HG02885 (cell line): ENCODE data around the gene PRLH.
"Not testable (repeated sequence)": the region's sequence is repeated elsewhere in the genome, so short reads cannot be mapped to it uniquely, and the experiment has no call there.

Source experiments
- ATAC-seq: cut with Tn5 transposase; IDR thresholded peaks from one replicate; pipeline ENCODE4 v1.9.1; 2021; ENCODE audit warnings: mild to moderate bottlenecking; ENCODE audit not compliant: unreplicated experiment, poor library complexity

PRLH gene

DNA sequence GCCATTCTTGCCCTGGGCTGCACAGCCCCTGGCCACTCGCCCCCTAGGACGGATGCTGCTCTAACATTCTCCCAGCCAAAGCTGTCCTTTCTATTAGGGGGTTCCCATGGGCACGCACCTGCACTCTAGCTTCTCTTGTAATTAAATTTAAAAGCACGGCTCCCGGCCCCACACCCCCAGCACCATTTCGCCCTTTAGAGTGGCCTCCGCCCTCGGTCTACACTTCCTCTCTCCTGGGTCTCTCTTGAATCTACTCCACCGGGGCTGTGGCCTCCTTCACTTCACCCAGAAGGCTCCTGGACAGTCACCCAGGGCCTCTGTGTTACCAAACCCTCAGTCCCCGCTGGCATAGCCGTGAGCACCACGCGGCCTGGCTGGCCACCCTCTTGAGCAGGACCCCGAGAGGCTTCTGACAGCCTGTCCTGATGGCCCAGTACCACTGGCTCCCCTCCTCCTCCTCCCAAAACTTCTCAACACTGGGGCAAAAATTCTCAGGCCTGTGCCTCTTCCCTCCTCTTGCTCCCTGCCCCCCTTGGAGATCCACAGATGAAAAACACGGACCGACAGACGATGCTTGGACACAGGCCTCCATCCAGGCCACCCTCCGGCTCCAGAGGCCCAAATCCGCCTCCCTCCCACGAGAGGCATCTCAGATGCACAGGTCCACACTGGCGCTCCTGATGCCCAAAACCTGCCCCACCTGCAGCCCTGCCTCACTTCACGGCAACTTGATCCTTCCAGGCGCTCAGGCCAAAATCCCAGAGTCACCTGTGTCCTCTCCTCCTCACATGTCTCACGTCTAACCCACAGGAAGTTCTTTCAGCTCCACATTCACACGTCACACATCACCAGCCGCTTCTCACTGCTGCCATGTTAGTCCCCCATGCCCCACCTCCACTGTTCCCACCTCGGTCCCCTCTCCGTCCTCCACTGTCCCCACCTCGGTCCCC, 31.1 kb downstream of the PRLH start:
- no peak for ATAC-seq

DNA sequence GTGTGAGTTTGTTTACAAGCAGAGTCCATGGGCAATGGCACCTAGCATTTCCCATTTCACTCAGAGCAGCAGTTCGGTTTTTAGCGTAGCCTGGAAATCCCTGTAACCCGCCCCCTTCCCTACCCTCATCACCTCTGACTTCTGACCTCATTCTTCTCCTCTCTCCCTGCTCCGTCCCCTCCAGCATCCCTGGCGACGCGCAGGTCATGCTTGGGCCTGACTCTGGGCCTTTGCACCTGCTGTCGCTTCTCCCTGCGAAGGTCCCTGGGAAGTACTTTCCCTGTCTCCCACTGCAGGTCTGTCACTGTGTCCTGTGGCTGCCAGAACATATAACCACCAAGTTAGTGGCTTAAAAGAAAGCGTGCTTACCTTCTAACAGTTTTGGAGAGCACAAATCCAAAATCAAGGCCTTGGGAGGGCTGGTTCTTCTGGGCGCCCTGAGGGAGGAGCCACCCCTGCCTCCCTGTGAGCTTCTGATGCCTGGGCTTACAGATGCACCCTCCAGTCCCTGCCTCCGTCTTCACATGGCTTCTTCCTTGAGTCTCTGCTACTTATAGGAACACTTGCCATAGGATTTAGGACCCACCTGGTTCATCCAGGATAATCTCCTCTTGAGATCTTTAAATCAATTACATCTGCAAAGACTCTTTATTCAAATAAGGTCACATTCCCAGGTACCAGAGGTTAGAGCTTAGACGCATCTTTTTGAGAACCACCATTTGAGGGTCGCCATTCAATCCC, 32.3 kb downstream of the PRLH start:
- no peak for ATAC-seq

DNA sequence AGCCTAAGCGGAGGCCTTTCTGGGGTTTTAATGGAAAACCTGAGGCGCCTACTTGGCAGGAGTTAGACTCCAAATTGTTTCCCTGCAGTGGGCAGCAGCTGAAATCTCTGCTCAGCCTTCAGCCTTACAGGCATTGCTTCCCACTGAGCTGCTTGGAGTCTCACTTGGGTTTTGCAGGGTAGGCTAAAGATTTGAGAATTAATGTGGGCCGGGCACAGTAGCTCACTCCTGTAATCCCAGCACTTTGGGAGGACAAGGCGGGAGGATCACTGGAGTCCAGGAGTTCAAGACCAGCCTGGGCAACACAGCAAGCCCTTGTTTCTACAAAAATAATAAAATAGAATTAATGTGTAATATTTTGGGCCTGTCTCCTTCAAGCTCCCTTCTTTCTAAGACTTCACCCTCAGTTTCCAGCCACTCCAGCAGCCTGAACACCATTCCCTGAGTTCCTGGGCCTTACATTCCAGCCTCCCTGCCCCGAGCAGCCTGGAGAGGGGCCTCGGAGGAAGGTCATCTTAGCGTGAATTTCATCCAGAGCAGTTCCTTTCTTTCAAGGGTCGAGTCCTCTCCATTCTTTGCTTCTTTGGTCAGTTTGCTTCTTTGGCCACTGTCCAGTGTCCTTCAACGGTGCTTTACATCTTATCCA, 33.2 kb downstream of the PRLH start:
- no peak for ATAC-seq

DNA sequence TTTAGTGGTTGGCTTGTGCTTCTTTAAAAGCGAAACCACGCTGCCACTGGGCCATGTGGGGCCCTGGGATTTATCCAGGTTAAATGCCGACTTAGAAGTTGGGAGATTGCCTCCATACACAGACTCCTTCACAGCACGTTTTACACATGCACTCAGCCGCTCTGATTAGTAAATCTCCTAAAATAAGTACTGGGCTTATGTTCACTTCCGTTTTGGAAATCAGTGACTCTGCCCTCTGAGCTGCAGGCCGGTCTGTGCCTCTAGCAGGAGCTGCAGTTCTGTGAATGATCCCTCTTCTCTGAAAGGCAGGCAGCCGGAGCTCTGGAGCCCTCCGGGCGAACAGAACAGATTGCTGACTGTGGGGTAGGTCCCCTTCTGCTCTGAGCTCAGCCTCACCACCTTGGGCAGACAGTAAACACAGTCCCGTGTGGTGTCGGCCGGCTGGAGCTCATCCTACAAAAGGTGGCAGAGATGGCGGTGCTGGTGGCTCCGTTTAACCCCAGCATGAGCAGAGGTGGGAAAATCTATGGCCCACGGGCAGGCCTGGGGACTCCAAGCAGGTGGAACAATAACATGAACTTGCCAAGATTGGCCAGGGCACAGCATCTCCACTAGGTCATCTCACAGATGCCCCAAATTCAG, 34.0 kb downstream of the PRLH start:
- no peak for ATAC-seq

DNA sequence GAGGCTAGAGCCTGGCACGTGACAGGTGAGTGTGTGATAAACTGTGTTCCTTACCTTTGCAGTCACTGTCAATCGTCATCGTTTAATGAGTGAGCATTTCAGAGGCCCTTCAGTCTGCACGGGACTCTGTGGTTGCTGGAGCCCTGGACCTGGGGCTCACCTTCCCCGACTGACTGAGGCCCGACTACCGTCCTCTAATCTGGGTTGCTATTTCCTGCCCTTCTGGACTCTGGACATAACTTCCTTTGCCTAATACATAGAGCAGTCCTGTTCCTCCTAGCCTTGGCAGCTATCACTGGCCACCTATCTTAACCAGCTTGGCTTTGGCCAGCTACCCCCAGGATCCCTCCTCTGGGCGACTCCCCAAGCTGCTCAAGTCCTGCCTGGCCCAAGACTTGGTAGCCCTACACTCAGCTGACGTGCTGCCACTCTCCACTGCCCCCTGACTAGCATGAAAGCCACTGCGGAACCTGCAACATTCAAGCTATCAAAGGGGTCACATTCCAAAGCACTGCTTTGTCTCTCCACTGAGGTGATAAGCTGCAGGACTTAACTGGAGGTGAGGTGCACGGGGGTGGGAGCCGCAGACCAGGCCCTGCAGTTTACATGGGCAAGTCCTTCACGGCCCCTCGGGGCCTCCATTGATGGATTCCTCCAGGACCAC, 35.2 kb downstream of the PRLH start:
- ATAC-seq, result no peak

DNA sequence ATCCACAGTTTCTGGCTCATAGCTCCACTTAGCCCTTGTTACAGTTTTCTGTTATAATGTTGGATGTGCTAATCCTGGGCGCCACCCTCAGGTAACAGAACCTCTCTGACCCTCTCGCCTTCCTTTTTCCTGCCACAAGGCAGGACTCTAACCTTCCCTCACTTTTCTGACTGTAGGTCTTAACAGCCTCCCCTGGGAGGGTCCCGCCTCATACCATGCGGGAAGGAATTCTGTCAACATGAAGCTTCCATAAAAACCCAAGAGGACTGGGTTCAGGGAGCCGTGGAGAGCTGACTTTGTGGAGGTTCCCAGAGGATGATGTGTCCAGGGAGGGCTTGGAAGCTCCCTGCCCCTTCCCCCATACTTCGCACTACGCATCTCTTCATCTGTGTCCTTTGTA, 36.0 kb downstream of the PRLH start:
- no peak for ATAC-seq

DNA sequence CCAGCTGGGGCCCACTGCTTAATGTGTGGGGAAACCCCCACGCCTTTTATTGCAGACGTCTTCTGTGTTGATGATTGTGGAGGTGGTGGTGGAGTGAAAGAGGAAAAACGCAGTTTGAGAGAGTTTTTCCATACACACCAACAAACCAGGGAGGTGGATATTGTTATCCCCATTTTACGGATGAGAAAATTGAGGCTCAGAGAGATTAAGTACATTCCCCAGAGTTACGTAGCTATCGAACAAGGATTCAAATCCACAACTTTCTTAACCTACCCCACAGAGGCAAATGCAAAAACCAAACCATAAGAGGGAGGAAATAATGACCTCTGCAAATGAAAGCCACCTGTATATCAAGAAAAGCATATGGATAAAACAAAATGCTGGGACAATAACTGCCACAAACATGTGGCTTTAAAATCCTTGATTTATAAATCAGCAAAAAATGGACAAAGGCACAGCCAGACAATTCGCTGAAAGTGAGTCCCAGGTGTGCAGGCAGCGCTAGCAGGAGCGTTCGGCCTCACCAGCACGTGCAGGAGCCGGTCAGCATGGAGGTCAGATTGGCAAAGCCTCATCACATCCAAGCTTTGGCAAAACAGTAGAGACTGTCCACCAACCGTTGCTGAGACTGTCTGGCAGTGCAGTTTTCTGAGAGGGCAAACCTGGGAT, 36.8 kb downstream of the PRLH start:
- ATAC-seq, result no peak

DNA sequence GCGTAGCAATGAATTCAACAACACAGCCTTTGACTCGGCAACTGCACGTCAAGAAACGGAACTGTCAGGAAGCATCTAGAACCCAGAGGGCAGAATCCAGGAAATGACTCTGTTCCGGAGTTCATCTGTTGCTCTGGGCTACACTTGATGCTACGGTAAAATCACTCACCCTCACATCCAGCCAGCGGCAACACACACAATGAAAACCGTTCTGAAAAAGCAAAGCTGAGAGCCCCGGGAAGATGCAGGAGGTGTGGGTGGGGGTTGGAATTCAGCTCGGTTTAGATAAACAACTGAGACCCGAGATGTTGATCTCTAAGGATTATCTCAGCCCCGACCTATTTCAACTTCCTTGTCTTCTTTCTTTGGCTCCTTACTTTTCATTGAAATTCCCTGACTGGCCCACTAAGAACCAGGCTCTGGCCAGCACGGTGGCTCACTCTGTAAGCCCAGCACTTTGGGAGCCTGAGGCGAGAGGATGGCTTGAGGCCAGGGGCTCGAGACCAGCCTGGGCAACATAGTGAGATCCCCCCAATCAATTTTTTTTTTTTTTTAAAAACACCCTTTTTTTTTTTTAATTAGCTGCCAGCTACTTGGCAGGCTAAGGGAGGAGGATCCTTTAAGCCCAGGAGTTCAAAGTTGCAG, 37.5 kb downstream of the PRLH start:
- no peak for ATAC-seq

DNA sequence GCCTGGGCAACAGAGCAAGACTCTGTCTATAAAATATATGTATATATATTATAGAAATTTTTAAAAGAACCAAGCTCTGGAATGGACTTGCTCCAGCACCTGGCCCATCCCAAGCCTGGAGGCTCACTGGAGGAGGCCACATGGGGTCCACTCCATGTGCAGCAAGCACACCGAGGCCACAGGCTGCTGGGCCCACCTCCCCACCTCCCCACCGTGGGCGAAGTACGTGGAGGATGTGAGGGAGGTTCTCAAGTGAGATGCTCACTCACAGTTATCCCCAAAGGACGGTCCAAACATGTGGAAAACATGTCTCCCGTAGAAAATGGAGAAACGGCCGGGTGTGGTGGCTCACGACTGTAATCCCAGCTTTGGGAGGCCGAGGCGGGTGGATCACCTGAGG, 38.0 kb downstream of the PRLH start:
- ATAC-seq, result no peak

DNA sequence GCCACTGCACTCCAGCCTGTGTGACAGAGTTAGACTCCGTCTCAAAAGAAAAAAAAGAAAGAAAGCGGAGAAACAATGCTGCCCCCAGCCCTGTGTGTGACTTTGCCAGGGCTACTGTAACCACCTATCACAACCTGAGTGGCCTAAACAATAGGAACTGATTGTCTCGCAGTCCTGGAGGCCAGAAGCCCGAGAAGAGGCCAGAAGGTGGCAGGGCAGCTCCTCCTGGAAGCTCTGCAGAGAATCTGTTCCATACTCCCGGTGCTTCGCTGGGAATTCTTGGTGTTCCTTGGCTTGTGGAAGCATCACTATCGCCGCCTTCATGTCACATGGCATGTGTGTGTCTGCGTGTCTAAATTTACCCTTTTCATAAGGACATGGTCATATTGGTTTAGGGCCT, 38.6 kb downstream of the PRLH start:
- no peak for ATAC-seq

DNA sequence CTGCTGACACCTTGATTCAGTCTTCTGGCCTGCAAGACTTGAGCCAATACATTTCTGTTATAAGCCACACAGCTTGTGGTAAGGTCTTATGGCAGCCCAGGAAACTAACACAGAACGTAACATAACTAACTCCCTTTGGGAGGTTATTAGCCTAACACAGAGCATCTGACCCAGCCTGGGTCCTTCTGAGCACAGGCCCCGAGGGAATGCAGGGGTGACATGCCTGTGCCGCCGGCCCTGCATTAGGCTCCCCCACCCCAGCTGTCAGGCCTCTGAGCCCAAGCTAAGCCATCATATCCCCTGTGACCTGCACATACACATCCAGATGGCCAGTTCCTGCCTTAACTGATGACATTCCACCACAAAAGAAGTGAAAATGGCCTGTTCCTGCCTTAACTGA, 40.1 kb downstream of the PRLH start:
- not testable (repeated sequence) for ATAC-seq

DNA sequence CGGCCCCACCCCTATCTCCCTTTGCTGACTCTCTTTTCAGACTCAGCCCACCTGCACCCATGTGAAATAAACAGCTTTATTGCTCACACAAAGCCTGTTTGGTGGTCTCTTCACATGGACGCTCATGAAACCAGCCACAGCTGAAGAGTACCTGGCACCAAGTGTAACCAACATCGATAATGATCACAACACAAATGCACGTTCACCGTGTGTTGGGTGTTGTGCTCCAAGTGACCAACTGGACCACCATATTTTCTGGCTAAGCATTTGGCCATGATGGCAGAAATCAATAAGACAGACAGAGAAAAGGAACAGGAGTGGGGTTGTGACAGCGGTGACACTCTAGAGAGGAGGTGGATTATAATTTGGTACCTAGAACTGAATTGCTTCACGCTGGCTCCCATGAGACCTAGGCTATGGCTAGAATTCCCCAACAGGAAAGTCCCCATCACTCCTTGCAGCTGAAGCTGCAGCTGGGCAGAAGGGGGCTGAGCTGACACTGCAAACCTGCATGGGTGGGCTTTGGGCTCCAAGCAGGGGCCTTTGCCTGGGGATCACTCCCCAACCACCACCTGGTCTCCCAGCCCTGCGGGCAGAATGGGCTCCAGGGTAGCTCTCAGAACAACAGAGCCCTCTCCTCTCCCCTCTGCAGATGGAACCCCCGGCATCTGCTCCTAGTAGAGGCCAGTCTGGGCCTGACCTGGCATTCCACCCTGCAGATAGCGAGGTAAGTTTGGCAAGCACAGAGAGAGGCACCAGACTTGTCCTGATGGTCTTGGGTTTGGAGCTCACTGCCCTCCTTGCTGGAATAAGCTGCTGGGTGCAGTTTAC, 46.4 kb downstream of the PRLH start:
- no peak for ATAC-seq

DNA sequence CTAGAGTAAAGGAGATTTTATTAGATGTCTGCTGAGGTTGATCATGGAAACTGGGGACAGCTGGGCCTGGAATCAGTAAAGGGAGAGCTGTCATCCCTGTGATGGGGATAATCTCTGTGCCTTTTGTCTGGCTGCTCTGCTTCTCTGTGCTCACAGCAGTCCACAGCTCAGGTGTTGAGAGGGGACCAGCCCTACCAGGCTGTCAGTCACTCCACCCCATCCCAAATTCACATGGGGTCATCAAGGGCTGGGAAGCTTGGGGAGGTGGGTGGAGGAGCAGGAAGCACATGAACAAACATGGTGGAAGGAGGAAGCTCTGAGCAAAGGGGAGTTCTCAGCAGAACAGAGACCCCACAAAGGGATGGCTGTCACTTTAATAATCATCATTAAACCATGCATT, 47.3 kb downstream of the PRLH start:
- ATAC-seq, result no peak

DNA sequence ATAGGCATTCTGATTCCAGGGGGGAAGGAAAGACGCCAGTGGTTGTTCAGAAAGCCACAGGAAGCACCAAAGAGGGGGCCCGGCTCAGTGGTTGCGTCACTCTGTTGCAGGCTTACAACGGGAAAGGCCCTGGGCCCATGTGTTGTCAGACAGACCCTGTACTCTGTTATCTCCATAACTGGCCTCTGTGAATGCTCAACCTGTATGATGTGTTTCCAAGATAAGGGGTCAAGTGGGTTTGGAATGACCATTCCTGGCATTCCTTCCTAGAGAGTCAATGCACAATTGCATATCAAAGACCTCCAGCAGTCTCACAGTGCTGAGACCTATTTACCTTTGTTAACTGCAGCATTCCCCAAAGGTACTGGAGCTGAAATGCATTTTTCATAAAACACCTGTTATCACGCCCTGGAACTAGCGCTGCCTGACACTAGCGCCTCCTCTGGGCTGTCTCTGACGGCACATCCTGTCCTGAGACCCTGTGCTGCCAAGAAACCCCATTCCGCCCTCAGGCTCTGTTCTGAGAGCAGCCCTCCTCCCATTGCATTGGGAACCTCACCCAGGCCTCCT, 47.9 kb downstream of the PRLH start:
- no peak for ATAC-seq

DNA sequence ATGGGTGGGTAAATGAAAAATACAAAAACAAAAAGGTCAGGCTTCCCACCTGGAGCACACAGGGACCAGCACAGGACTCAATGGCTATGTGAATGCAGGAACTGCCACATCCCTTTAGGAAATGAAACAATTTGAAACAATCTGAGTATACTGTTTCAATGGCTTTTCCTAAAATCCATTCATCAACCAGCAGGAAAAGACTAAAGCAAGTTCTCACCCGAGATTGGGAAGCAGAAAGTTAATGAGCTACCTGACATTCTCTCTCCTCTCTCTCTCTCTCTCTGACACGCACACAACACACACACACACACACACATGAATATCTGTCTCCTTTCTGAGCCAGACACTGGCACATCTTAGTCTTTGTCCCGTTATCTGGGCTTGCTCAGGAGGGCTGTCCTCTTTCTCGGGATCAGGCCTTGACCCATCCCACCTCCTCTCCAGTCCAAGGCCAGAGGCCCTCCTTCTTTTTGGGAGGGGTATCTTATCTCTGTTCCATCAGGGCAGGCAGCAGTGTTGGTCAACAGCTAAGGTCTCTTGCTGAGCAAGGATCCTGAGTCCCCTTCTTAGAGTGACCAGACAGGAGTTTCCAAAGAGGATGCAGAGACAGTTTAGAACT, 49.4 kb downstream of the PRLH start:
- ATAC-seq, result no peak

DNA sequence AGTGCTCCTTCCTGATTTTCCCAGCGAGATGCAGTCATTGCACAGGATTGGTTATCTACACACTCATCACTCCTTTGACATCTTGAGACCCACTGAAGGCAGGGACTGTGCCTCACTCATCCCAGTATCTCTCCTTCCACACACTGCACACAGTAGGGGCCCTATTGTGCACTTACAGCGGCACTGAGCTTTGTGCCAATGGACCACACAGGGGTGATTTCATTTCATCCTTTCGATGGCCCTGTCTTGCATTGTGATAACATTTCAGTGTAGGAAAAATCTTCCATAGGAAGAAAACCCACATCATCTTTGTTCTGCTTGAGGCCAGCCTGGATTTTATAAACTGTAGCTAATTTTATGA, 50.0 kb downstream of the PRLH start:
- no peak for ATAC-seq
